Fibroblast of villous mesenchyme (primary cell): ENCODE results near the gene ACAD8. TPM values are rescaled to one million over a fixed set of nuclear protein-coding genes. Genes with fewer than 3 reads are reported as not detected.
"Not testable (repeated sequence)": the region's sequence is repeated elsewhere in the genome, so short reads cannot be mapped to it uniquely, and the experiment has no call there.

Experiments
- DNase-seq: peaks from one replicate; pipeline ENCODE4 v3.0.0-alpha.2; 2010; ENCODE audit warnings: low read depth
- H3K4me3 ChIP-seq: 2 replicates; pipeline ENCODE4 v1.5.1; 2011; ENCODE audit warnings: low read depth, mild to moderate bottlenecking, low read length
- CTCF ChIP-seq: IDR thresholded peaks from 2 replicates; pipeline ENCODE4 v1.5.1; 2012; ENCODE audit warnings: low read depth, mild to moderate bottlenecking, low read length; ENCODE audit not compliant: insufficient read depth
- total RNA-seq: library from RNA; depleted of rRNA; stranded (reverse); fragments of >200 nt; gene quantifications from 2 replicates; pipeline ENCODE4 v1.2.3, GENCODE V29; 2012

Gene ACAD8
- total RNA-seq, 1 donor = 16.4 TPM

- TF ChIP-seq CTCF = no peak
- no peak for DNase-seq
- no peak overlapping the region for H3K4me3 ChIP-seq
Measured at GRCh38 chr11:134246678-134247077, 6.7 kb upstream of the ACAD8 start.

- no peak overlapping the region for H3K4me3 ChIP-seq
- DNase-seq = peak; percentile 34
- TF ChIP-seq CTCF = no peak
Measured at GRCh38 chr11:134248910-134249480, 4.4 kb upstream of the ACAD8 start.

GRCh38 chr11:134250246-134250645, 3.1 kb upstream of the ACAD8 start:
- no peak for TF ChIP-seq CTCF
- DNase-seq = no peak
- no peak overlapping the region for H3K4me3 ChIP-seq

GRCh38 chr11:134250675-134251074, 2.7 kb upstream of the ACAD8 start:
- no peak for DNase-seq
- no peak for TF ChIP-seq CTCF
- no peak overlapping the region for H3K4me3 ChIP-seq

- no peak for TF ChIP-seq CTCF
- peak overlapping the region; percentile 77 for H3K4me3 ChIP-seq
- peak; percentile 65 for DNase-seq
Measured at GRCh38 chr11:134252346-134253187, 801 bp upstream of the ACAD8 start.

- H3K4me3 ChIP-seq = peak overlapping the region; percentile 77
- no peak for DNase-seq
- TF ChIP-seq CTCF = no peak
Measured at GRCh38 chr11:134254433-134255183, 1.2 kb downstream of the ACAD8 start.

GRCh38 chr11:134255184-134255561, 1.8 kb downstream of the ACAD8 start:
- not testable (repeated sequence) for DNase-seq, H3K4me3 ChIP-seq
